Activated CD4-positive, alpha-beta T cell treated with anti-CD3 and anti-CD28 coated beads, Interleukin-2, amount 50 U/mL, for 48 hours (primary cell): ENCODE data around the gene ZNF101.
A peak's percentile ranks its signal among the peaks of the same experiment; 100 is the strongest.
"Not testable (repeated sequence)": the region's sequence is repeated elsewhere in the genome, so short reads cannot be mapped to it uniquely, and the experiment has no call there.

ENCODE experiments used
- DNase-seq, 2 experiments: peaks; one replicate each; pipeline ENCODE4 v3.0.0-alpha.2; 2020

ZNF101 gene

GRCh38 chr19:19661675-19662251 lies 6.9 kb upstream of the ZNF101 start:
- DNase-seq, result peak; percentile 50 to 62

GRCh38 chr19:19662344-19662743 lies 6.3 kb upstream of the ZNF101 start:
- DNase-seq, result no peak

GRCh38 chr19:19662871-19663255 lies 5.8 kb upstream of the ZNF101 start:
- no peak for DNase-seq

GRCh38 chr19:19663256-19664120 lies 5.2 kb upstream of the ZNF101 start, which contains the start of gene ATP13A1:
Gene ATP13A1, minus strand, starts transcription at chr19:19663676. Its CDS starts 10 bp downstream, at chr19:19663666.
- DNase-seq, result peak; percentile 91 to 92

GRCh38 chr19:19665420-19665948 lies 3.2 kb upstream of the ZNF101 start:
- not testable (repeated sequence) for DNase-seq

GRCh38 chr19:19670070-19670551 lies 1.5 kb downstream of the ZNF101 start:
- DNase-seq, result peak in 1 of 2 experiments; percentile 23

- no peak for DNase-seq
Measured at GRCh38 chr19:19672816-19673215, 4.2 kb downstream of the ZNF101 start.

- no peak for DNase-seq
Measured at GRCh38 chr19:19674315-19674714, 5.7 kb downstream of the ZNF101 start.

GRCh38 chr19:19677579-19677978 lies 8.9 kb downstream of the ZNF101 start:
- no peak for DNase-seq

- no peak for DNase-seq
Measured at GRCh38 chr19:19679176-19680073, 10.8 kb downstream of the ZNF101 start.

- not testable (repeated sequence) for DNase-seq
Measured at GRCh38 chr19:19686119-19686518, 17.5 kb downstream of the ZNF101 start.

GRCh38 chr19:19686580-19686979 lies 17.9 kb downstream of the ZNF101 start:
- no peak for DNase-seq

- DNase-seq, result no peak
Measured at GRCh38 chr19:19687090-19687489, 18.5 kb downstream of the ZNF101 start.

GRCh38 chr19:19689023-19689422 lies 20.4 kb downstream of the ZNF101 start:
- DNase-seq, result not testable (repeated sequence)

GRCh38 chr19:19691683-19692082 lies 23.0 kb downstream of the ZNF101 start:
- DNase-seq, result no peak

GRCh38 chr19:19696386-19696785 lies 27.7 kb downstream of the ZNF101 start:
- no peak for DNase-seq

- DNase-seq, result no peak
Measured at GRCh38 chr19:19697589-19697988, 28.9 kb downstream of the ZNF101 start.

GRCh38 chr19:19700493-19700892 lies 31.9 kb downstream of the ZNF101 start:
- not testable (repeated sequence) for DNase-seq

GRCh38 chr19:19704836-19705235 lies 36.2 kb downstream of the ZNF101 start:
- DNase-seq, result no peak

- no peak for DNase-seq
Measured at GRCh38 chr19:19710506-19710905, 41.9 kb downstream of the ZNF101 start.

GRCh38 chr19:19711306-19711933 lies 42.8 kb downstream of the ZNF101 start:
- DNase-seq, result no peak
